ENCODE results near the gene CNOT6.
"Not testable (repeated sequence)": the region's sequence is repeated elsewhere in the genome, so short reads cannot be mapped to it uniquely, and the experiment has no call there.

DNA sequence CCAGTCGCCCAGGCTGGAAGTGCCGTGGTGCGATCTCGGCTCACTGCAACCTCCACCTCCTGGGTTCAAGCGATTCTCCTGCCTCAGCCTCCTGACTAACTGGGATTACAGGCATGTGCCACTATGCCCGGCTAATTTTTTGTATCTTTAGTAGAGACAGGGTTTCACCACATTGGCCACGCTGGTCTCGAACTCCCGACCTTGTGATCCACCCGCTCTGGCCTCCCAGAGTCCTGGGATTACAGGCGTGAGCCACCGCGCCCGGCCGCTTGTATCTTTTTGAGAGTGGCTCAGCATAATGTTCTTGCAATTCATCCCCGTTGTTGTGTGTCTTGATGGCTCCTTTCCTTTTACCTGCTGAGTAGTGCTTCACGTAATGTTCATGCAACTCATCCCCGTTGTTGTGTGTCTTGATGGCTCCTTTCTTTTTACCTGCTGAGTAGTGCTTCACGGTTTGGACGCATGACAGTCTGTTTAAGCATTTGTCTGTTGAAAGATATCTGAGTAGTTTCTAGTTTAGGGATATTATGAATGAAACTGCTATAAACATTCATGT, 18.1 kb upstream of the CNOT6 start:
- not testable (repeated sequence) for TF ChIP-seq POLR2A, POLR2AphosphoS5 (IDR thresholded peaks at IDR 0.05)
- TF ChIP-seq, protein P1, sequence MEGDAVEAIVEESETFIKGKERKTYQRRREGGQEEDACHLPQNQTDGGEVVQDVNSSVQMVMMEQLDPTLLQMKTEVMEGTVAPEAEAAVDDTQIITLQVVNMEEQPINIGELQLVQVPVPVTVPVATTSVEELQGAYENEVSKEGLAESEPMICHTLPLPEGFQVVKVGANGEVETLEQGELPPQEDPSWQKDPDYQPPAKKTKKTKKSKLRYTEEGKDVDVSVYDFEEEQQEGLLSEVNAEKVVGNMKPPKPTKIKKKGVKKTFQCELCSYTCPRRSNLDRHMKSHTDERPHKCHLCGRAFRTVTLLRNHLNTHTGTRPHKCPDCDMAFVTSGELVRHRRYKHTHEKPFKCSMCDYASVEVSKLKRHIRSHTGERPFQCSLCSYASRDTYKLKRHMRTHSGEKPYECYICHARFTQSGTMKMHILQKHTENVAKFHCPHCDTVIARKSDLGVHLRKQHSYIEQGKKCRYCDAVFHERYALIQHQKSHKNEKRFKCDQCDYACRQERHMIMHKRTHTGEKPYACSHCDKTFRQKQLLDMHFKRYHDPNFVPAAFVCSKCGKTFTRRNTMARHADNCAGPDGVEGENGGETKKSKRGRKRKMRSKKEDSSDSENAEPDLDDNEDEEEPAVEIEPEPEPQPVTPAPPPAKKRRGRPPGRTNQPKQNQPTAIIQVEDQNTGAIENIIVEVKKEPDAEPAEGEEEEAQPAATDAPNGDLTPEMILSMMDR (IDR thresholded peaks at IDR 0.05): not testable (repeated sequence)

Data from suprapubic skin (tissue), 4 donors.